Frontal cortex (tissue), 4 donors: ENCODE measurements around the gene TBC1D1. TPM values are rescaled to one million over a fixed set of nuclear protein-coding genes. Genes with fewer than 3 reads are reported as not detected.

Experiments
- DNase-seq, 2 donors: peaks; one replicate each; pipeline ENCODE4 v3.0.0; 2012; ENCODE audit warnings: low spot score in 2 of 2
- FAIRE-seq: peaks from 2 replicates; lab custom pipeline; 2012; peaks lifted over from hg19 to GRCh38; lab: Jason Lieb, UNC
- total RNA-seq: library from RNA; depleted of rRNA; stranded (reverse); fragments of >200 nt; gene quantifications from one replicate; pipeline ENCODE4 v1.2.3, GENCODE V29; 2014
- donor health status: control.
- donor health status: control.
- donor health status: control.

Gene TBC1D1
- total RNA-seq, 1 donor from 2014 or later: 64.8 TPM

DNA sequence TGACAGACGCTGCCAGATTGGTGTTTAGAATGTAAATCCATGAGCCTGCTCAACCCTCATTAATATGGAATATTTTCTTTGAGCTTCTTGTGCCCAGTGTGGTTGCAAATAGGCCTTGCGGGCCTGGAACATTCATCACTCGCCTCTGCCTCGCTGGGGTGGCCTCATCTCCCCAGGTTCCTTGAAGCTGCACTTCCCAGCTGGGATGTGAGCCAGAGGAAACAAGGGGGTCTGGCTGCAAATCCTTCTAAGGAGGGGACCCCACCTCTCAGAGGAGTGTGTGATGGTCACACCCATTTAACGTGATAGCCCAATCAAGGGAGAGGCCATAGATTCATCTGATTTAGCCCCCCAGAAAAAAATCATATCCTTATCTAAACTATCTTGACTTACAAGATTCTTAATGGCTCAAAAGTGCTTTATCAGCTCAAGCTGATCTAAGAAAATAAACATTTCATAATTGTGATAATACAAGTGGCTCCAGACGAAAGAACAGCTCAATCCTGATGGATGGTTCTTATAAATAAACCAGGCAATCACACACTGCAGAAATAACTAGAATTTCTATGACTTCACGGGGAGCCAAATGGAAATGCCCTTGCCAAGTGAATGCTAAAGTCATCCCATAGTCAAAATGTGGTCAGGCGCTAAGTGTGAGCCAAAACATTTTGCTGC, 259.2 kb downstream of the TBC1D1 start:
- no peak for FAIRE-seq
- DNase-seq: no peak

DNA sequence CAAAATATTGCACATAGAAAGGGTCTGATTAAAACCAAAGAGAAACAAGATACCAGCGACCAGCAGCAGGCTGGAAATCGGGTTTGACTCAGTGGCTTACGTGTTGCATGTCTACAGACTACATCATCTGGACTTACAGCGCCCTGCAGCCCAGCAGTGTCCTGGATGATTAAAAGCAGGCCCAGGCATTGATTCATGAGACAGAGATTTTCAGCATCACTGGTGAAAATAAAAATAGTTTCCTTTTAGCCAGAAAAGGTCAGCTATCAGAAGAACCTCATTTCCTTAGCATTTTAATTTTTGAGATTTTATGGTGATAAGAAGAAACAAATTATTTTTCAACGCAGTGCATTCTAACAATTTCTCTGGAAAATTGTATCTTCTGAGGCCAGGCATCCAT, 259.9 kb downstream of the TBC1D1 start:
- FAIRE-seq (no peak), DNase-seq (no peak)

DNA sequence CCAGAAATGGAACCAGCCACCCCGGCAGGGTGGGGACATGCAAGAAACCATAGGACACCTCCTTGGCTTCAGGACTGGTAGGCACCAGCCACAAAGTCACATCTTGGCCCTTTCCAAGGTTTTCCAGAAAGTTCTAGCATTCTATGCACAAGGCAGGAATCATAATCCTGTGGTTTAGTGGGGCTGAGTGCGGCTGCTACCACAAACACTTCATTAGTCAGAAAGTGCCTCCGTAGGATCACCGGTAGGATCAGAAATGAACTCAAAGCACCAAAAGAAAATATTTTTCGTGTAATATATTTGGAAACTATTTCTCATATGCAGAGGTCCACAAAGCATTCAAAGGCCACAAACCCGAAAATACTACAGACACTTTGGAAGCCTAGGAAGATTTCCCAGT, 261.0 kb downstream of the TBC1D1 start:
- no peak for FAIRE-seq

DNA sequence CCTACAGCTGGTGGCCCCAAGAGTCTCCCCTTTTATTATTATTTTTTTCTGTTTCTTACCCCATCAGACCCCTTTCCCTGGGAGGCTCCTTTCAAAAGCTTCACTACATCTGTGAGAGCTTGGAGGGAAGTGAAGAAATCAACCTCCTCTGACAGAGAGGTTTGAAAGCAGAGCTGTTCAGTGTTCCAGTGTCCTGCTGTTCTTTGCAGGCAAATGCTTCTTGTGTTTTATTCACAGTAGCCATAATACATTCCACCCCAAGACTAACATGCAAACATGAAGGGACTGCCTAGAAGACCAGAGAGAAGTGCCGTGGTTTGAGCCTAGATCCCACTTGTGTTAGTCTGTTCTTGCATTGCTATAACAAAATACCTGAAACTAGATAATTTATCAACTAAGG, 261.4 kb downstream of the TBC1D1 start:
- DNase-seq: no peak
- FAIRE-seq: no peak

More for the DNA sequence above, 261.0 kb downstream of the TBC1D1 start:
- DNase-seq: no peak

DNA sequence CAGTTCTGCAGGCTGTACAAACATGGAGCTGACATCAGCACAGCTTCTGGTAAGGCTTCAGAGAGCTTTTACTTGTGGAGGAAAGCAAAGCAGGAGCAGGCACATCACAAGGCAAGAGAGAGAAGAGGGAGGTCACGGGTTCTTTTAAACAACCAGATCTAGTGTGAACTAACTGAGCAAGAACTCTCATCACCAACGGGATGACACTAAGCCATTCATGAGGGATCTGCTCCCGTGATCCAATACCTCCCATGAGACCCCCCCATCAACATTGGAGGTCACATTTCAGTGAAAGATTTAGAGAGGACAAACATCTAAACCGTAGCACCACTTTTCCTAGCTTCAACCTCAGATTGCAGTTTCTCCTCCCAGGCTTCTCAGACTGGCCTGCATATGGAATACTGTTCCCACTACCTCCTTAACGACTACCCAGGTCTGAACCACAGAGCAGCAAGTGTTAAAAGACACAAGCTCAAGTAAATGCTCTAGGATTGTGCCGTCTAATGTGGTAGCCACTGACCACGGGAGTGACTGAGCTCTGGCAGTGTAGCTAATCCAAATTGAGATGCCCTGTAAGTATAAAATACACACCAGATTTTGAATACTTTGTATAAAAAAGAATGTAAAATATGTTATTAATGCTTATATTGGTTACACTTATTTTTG, 262.0 kb downstream of the TBC1D1 start:
- DNase-seq: no peak
- FAIRE-seq: no peak

DNA sequence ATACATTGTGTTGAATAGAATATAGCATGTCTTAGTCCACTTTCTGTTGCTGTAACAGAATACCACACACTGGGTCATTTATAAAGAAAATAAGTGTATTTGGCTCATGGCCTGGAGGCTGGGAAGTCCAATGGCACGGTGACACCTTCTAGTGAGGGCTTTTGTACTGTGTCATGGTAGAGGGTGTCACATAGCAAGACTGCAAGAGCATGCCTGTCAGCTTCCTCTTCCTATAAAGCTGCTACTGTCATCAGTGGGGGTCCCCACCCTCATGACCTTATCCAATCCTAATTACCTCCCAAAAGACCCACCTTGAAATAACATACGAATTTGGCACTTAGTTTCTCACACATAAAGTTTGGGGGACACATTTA, 262.5 kb downstream of the TBC1D1 start:
- DNase-seq (no peak), FAIRE-seq (no peak)

DNA sequence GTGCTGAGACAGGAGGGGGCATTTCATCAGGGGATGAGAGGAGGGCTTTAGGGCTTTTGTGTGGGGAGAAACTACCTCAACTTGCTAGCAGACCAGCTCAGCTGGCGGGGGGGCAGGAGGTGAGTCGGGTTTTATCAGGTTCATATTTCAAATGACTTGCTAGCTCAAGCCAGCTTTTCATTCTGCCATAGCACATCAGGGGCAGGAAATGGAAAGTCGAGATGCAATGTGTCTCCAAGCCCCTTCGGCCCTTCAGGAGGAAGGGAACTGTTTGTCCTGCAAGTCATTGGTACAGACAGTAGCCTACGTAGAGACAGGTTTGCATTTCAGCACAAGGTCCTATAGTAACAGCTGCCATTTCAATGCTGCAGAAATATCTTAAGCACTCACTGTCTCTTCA, 263.4 kb downstream of the TBC1D1 start:
- no peak for FAIRE-seq

DNA sequence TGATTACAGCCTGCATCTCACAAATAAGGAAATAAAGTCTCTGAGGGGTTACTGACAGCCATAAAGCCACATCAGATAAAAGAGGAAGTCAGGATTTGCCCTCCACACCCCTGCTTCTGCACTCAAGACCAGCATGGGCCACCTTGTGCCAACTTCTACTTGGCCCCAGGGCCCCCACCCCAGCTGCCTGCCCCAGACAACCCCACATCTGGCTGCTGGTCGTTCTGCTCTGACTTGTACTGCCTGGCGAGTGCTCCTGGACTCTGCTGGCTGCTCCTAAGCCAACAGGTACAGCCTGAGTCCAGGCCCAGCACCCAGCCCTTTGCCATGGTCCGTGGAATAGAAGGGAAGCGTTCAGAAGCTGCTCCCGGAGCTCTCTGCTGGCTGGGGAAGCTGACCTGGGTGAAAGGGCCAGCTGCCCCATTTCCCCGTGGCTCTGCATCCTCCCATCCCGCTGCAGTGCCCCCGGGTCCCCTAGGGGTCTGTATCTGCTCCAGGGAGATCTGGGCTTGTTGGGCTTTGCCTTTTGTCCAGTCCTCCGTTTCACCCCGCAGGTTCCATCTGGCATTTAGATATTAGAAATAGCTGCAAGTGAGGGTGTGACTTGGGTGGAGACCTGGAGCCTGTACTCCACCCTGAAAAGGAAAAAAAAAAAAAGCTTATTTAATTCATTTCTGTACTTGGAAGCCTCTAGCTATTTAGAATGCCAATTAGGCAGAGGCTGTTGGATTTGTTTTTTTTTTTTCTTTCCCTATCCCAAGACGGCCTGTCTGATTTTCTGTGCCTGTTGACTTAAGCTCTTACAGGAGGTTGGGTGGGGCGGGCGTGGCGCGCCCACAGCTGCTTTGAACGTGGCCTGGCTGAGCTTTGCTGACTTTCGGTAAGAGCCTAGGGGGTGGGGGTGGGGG, 264.1 kb downstream of the TBC1D1 start:
- DNase-seq: no peak
- no peak for FAIRE-seq

More for the DNA sequence above, 263.4 kb downstream of the TBC1D1 start:
- DNase-seq: no peak

DNA sequence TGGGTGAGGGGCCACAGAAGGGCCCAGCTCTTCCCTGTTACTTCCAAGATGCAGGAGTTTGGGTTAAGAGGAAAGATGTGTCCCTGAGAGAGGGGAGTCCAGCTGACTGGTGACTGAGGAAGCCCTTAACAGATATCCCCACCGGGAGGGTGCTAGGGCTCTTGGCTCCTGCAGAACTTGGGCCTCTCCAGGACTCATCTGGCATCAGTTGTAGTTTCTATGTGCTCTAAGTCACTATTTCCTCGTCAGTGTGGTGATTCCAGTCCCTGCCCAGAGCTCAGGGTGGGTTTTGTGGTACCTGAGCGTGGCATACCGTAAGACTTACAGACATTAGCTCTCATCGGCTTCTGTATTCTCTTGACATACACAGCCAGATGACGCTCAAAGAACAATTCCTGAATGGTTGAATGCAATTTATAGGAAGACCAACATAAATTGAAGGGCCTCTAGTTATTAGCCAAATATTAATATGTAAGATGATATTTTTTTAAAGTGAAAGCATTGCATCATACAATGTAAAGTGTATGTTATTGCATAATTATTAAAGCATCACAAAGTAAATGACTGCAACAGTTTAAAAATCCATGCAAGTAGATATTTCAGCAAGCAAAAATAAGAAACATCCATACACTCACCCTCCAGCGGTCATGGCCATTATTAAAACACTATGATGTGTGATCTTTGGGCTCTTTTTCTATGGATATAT, 264.9 kb downstream of the TBC1D1 start:
- no peak for FAIRE-seq
- DNase-seq: no peak

DNA sequence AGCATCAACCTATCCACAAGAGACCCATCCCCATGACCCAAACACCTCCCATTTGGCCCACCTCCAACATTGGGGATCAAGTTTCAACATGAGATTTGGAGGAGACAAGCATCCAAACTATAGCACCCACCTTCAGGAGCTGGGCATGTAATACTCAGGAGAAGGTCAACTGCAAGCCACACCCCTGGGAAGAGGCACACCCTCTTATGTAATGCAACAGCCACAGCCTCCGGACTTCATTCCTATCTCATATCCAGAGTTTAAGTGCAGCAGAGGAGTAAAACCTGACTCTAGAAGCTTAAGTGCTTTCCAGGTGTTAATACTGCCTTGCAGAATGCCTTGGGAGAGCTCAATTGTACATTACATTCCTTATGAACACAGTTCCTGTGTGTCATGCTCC, 266.7 kb downstream of the TBC1D1 start:
- FAIRE-seq: no peak
- DNase-seq: no peak

DNA sequence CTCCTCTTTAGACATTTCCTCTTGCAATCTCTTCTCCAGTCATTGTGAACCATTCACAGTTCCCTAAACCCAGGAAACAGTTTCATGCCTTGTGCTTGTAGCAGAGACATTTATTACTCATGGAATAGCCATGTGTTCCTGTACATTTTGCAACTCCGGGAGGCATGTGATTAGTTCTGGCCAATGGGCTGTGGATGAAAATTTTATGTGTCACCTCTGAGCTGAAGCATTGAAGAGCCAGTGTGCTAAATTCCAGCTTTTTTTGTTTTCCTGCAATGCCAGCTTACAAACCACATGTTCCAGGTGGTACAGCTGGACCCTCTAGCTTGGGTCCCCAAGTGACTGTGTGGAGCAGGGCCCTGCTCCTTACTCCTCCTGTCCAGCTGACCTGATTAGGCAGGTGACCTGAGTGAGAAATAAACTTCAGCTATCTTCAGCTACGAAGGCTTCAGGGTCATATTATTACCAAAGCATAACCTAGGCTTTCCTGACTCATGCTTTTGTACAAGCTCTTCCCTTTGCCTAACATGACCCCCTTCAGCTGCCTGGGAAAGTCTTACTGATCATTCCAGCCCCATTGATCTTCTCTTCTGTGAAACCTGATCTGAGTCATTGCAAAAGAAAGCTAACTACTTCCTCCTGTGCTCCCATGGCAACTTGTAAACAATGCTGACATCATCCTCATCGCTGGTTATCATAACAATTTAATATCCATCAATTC, 269.8 kb downstream of the TBC1D1 start:
- DNase-seq (no peak), FAIRE-seq (no peak)

DNA sequence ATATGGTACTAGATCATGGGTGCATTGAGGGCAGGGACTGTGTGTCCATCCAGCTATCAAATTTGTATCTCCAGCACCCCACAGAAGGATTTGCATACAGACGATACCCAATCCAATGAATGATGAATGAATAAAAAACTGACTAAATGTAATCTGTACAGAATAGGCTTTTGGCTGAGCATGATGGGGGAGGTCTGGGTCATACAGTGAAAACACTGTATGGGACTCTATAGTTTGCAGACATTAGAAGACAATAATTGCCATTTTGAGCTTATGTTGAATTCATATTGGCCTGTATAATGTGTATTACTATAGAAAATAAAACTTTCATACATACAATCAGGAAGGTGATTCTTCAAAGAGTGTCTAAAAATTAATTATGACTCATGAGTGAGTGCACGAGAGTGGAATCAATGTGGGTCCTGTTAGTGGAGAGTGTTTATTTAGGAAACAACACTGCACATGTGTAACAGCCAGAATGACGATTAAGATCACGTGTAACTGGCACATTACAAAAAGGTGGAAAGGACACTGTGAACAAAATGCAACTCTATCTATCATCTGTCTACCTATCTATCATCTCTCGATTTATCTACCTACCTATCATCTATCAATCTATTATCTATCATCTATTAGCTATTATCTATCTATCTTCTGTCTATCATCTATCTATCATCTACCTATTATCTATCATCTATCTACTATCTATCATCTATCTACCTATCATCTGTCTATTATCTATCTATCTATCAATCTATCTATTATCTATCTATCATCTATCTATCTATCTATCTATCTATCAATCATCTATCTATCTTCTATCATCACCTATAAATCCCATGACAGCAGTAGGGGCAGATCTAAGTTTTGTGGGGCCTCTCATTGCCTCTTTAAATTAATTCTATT, 270.6 kb downstream of the TBC1D1 start:
- no peak for DNase-seq
- no peak for FAIRE-seq

DNA sequence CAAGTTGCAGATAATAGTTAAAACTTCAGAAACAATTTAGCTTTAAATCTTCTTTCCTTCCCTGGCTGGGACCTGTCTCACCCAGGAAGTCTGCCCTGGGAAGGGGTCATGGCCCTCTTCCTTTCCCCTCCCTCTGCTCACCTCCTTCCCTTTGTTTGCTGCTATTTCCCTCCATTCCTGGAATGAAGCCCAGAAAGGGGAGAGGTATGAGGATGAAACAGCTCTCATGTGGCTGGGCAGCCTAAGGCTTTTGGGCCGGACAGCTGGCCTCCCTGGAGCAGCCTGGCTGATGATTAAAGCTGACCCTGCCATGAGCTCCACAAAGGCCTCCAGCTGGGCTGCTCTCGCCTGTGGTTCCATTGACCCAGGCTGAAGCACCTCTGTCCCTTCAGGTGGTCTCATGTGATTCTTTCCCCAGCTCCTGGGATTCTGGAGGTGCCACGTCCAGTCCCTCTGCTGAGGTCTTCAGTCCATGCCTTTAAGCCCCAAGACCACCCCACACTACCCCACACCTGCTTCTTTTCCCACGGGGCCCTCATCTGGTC, 271.4 kb downstream of the TBC1D1 start:
- DNase-seq: no peak
- FAIRE-seq: no peak

DNA sequence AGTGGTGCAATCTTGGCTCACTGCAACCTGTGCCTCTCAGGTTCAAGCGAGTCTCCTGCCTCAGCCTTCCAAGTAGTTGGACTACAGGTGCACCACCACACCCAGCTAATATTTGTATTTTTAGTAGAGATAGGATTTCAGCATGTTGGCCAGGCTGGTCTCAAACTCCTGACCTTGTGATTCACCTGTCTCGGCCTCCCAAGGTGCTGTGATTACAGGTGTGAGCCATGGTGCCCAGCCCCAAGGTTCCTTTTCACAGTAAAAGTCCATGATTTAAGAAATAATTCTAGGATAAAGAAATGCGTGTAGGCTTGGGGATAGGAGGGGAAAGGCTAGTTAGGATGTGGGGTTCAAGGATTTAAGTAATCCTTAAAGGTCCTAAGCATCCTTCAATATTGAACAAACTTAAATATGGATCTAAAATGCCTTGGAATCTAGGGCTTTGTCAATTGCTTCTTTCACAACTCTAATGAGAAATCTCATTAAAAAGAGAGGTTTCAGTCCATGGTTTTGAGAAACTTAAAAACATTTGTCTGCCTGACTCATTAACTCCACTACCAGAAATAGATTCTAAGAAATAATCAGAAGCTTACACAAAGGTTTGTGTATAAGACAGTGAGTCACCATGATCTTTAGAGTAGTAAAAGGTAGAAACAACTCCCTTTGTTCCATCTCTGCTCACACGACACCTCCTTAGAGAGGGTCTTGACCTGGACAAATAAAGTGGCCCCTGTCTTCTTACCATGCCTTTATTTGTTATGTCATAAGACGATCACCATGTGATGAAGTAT, 272.5 kb downstream of the TBC1D1 start:
- DNase-seq (no peak), FAIRE-seq (no peak)

DNA sequence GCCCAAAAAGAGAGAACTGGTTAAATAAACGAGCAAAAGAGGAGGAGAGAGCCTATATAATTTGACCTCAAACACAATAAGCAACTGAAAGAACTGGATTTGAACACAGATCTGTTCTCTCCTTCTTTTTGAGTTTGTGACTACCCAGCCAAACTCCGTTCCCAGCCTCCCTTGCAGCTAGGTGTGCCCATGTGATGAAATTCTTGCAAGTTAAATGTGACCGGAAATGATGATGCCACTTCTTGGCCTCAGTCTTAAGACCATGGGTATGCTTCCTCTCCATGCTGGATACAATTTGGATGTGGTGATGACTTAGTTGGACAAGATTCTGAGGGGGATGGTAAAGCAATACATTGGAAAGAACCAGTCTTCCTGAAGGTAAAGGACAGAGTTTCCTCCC, 273.5 kb downstream of the TBC1D1 start:
- FAIRE-seq (no peak), DNase-seq (no peak)

DNA sequence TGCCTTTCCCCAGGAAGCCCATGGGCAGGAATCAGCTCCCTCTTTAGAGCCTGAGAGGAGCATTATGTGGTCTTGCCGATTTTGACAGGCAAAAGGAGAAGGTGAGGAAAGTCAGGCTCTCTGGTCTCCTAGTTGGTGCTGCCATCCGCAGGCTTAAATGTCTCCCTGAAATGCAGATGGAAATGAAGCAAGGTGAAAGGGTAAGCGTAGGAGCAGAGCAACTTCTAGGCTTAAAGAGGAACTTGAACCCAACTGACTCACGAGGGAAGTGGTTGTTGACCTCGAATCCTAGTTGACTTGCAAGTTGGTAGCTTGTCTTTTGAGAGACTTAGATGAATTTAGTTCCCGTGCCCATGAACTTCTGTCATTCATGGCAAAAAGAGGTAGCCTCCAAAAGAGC, 275.2 kb downstream of the TBC1D1 start:
- FAIRE-seq (no peak), DNase-seq (no peak)

DNA sequence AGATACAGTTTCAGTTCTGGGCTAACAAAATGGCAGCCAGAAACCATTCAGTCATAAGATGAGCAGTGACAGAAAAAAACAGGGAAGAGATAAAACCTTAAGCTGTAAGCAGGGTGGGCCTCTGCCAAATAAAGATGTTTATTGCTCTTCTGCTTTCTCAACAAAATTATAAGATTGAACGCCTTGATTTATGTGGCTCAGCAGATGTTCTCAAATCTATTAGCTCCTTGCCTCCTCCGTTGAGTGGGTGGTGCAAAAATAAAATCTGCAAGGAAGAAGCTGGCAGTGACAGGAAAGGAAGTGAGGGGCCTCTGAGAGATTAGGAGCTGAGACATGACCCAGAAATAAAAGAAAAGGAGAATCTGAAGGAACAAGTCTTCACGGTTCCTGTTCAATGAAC, 275.9 kb downstream of the TBC1D1 start:
- no peak for FAIRE-seq

DNA sequence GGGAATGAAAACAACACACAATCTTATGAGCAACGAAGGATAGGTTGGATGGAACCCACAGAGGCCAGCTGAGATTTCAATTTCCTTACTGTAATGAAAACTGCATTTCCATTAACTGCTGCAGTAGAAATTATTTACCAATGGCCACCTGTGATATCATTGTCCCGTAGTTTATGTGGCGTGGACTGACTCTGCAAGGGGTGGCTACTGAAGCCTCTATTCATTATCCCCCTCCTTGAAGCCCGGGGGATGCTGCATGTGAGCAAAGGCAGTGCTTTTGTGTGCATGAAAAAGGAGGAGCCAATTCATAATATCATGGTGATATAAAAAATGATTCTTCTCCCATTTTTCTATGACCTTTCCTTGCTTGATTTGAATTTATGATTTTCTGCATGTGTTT, 277.1 kb downstream of the TBC1D1 start:
- DNase-seq: no peak
- FAIRE-seq: no peak

More for the DNA sequence above, 275.9 kb downstream of the TBC1D1 start:
- no peak for DNase-seq
